CD4-positive, alpha-beta memory T cell (primary cell): ENCODE measurements around the gene C19orf67. TPM values are rescaled to one million over a fixed set of nuclear protein-coding genes. Genes with fewer than 3 reads are reported as not detected.

Source experiments
- polyA plus RNA-seq, 2 donors: library from polyadenylated mRNA; unstranded; fragments of 300-500 nt; fragmentation: Illumina TruSeq; gene quantifications; one replicate each; pipeline ENCODE4 v1.2.3, GENCODE V29; 2021
- total RNA-seq, 2 experiments: library from RNA; stranded (reverse); gene quantifications; one replicate each; pipeline ENCODE4 v1.2.3, GENCODE V29; 2021

C19orf67 gene
- total and polyA plus RNA-seq, 4 experiments from 2014 or later, result 0.55 TPM; not detected in 3

Other genes with a start within 250 kb of the C19orf67 start
- gene NANOS3, start 208.6 kb downstream of the C19orf67 start, total RNA-seq, result not detected
- gene NANOS3, start 208.6 kb downstream of the C19orf67 start, polyA plus RNA-seq, result not detected
- 1 to 10 TPM; 3.1 to 3.8 TPM for gene BRME1, start 179.7 kb downstream of the C19orf67 start, total RNA-seq
- under 1 TPM; 0.35 to 0.41 TPM for gene BRME1, start 179.7 kb downstream of the C19orf67 start, polyA plus RNA-seq
- gene CC2D1A, start 179.6 kb downstream of the C19orf67 start, total RNA-seq, result 10 to 100 TPM; 32.9 to 37.1 TPM
- gene CC2D1A, start 179.6 kb downstream of the C19orf67 start, polyA plus RNA-seq, result 10 to 100 TPM in 1 of 2 donors, 1 to 10 TPM in 1; 3.8 to 13.9 TPM
- gene PODNL1, start 147.4 kb downstream of the C19orf67 start, total RNA-seq, result not detected
- gene PODNL1, start 147.4 kb downstream of the C19orf67 start, polyA plus RNA-seq, result not detected
- gene DCAF15, start 133.3 kb downstream of the C19orf67 start, total RNA-seq, result 10 to 100 TPM; 92.9 to 96.7 TPM
- 1 to 10 TPM; 4.9 to 7.2 TPM for gene DCAF15, start 133.3 kb downstream of the C19orf67 start, polyA plus RNA-seq
- gene RFX1, start 79.5 kb downstream of the C19orf67 start, total RNA-seq, result 10 to 100 TPM; 17.4 to 17.8 TPM
- 1 to 10 TPM in 1 of 2 donors, not detected in 1; 2.5 TPM for gene RFX1, start 79.5 kb downstream of the C19orf67 start, polyA plus RNA-seq
- gene RLN3, start 57.6 kb downstream of the C19orf67 start, total RNA-seq, result not detected
- under 1 TPM in 1 of 2 donors, not detected in 1; 0.41 TPM for gene RLN3, start 57.6 kb downstream of the C19orf67 start, polyA plus RNA-seq
- gene IL27RA, start 54.0 kb downstream of the C19orf67 start, total RNA-seq, result 10 to 100 TPM; 74.3 to 76.2 TPM
- 100 to 1,000 TPM; 101 to 104 TPM for gene IL27RA, start 54.0 kb downstream of the C19orf67 start, polyA plus RNA-seq
- gene PALM3, start 23.7 kb downstream of the C19orf67 start, total RNA-seq, result not detected
- gene PALM3, start 23.7 kb downstream of the C19orf67 start, polyA plus RNA-seq, result not detected
- gene MISP3, start 13.0 kb downstream of the C19orf67 start, total RNA-seq, result 1 to 10 TPM; 1.3 to 1.6 TPM
- gene MISP3, start 13.0 kb downstream of the C19orf67 start, polyA plus RNA-seq, result 1 to 10 TPM in 1 of 2 donors, under 1 TPM in 1; 0.68 to 1.1 TPM
- gene SAMD1, start 5.0 kb upstream of the C19orf67 start, total RNA-seq, result 10 to 100 TPM; 36.7 to 43.3 TPM
- 1 to 10 TPM in 1 of 2 donors, under 1 TPM in 1; 0.16 to 2.4 TPM for gene SAMD1, start 5.0 kb upstream of the C19orf67 start, polyA plus RNA-seq
- 10 to 100 TPM; 48.9 to 51.7 TPM for gene PRKACA, start 32.0 kb upstream of the C19orf67 start, total RNA-seq
- gene PRKACA, start 32.0 kb upstream of the C19orf67 start, polyA plus RNA-seq, result 1 to 10 TPM in 1 of 2 donors, under 1 TPM in 1; 0.42 to 2.2 TPM
- 1 to 10 TPM; 2.3 to 3.0 TPM for gene ASF1B, start 50.8 kb upstream of the C19orf67 start, total RNA-seq
- 1 to 10 TPM; 1.8 to 3.0 TPM for gene ASF1B, start 50.8 kb upstream of the C19orf67 start, polyA plus RNA-seq
- 10 to 100 TPM; 19.3 to 22.0 TPM for gene ADGRL1, start 120.4 kb upstream of the C19orf67 start, total RNA-seq
- gene ADGRL1, start 120.4 kb upstream of the C19orf67 start, polyA plus RNA-seq, result 1 to 10 TPM in 1 of 2 donors, under 1 TPM in 1; 0.55 to 1.3 TPM